Keratinocyte (primary cell): Measurements from ENCODE around the gene MIDN. TPM values are rescaled to one million over a fixed set of nuclear protein-coding genes. Genes with fewer than 3 reads are reported as not detected.

Experiments used
- DNase-seq: peaks from one replicate; pipeline ENCODE4 v3.0.0-alpha.2; 2011; ENCODE audit warnings: low read depth, missing footprints, low spot score
- FAIRE-seq: peaks from 2 replicates; lab custom pipeline; 2011; peaks lifted over from hg19 to GRCh38; lab: Jason Lieb, UNC
- H2AFZ ChIP-seq: 2 replicates; pipeline ENCODE4 v1.6.0; 2012; ENCODE audit warnings: low read length, control low read depth, inconsistent platforms; ENCODE audit not compliant: control insufficient read depth
- H3K27ac ChIP-seq: 2 replicates; pipeline ENCODE4 v1.5.1; 2011; ENCODE audit warnings: low read length; ENCODE audit not compliant: control insufficient read depth, insufficient read depth
- H3K27me3 ChIP-seq: 3 replicates; pipeline ENCODE4 v1.6.0; 2011; ENCODE audit warnings: low read length; ENCODE audit not compliant: control insufficient read depth, insufficient read depth; ENCODE audit errors: extremely low read depth
- H3K36me3 ChIP-seq, 2 experiments: 2 replicates in 1 of 2; 3 replicates in 1 of 2; pipeline ENCODE4 v1.5.1; 2011; ENCODE audit warnings: low read length in 2 of 2, mild to moderate bottlenecking in 1 of 2; ENCODE audit not compliant: control insufficient read depth in 2 of 2, insufficient read depth in 2 of 2; ENCODE audit errors: extremely low read depth in 1 of 2
- H3K4me1 ChIP-seq: 3 replicates; pipeline ENCODE4 v1.5.1; 2011; ENCODE audit warnings: low read length; ENCODE audit not compliant: control insufficient read depth, insufficient read depth; ENCODE audit errors: extremely low read depth
- H3K4me2 ChIP-seq: 3 replicates; pipeline ENCODE4 v1.6.0; 2011; ENCODE audit warnings: low read depth, low read length; ENCODE audit not compliant: control insufficient read depth, insufficient read depth; ENCODE audit errors: extremely low read depth
- H3K4me3 ChIP-seq, 3 experiments: fragments of 200-600 bp in 1 of 3; sonication (generic) in 1 of 3; 2 replicates in 2 of 3; 3 replicates in 1 of 3; pipeline ENCODE4 v1.5.1; 2011 to 2016; ENCODE audit warnings: low read length in 3 of 3, mild to moderate bottlenecking in 3 of 3, control low read depth in 2 of 3, inconsistent platforms in 1 of 3, low read depth in 1 of 3, mixed read lengths in 1 of 3, mixed run types in 1 of 3, moderate library complexity in 1 of 3; ENCODE audit not compliant: control insufficient read depth in 2 of 3, insufficient read depth in 2 of 3; ENCODE audit errors: extremely low read depth in 1 of 3
- H3K79me2 ChIP-seq: 2 replicates; pipeline ENCODE4 v1.6.0; 2012; ENCODE audit warnings: low read length; ENCODE audit not compliant: control insufficient read depth, insufficient read depth
- H3K9ac ChIP-seq: 3 replicates; pipeline ENCODE4 v1.6.0; 2011; ENCODE audit warnings: low read length; ENCODE audit not compliant: control insufficient read depth, insufficient read depth; ENCODE audit errors: extremely low read depth
- H3K9me1 ChIP-seq: 3 replicates; pipeline ENCODE4 v1.6.0; 2011; ENCODE audit warnings: low read length; ENCODE audit not compliant: control insufficient read depth, insufficient read depth; ENCODE audit errors: extremely low read depth
- H3K9me3 ChIP-seq: 2 replicates; pipeline ENCODE4 v1.5.1; 2012; ENCODE audit warnings: low read depth, low read length; ENCODE audit not compliant: control insufficient read depth
- H4K20me1 ChIP-seq: 3 replicates; pipeline ENCODE4 v1.6.0; 2011; ENCODE audit warnings: low read length; ENCODE audit not compliant: control insufficient read depth, insufficient read depth; ENCODE audit errors: extremely low read depth
- CTCF ChIP-seq, 3 experiments: IDR thresholded peaks in 1 of 3; conservative IDR thresholded peaks in 1 of 3; optimal IDR thresholded peaks in 1 of 3; 2 replicates in 2 of 3; 3 replicates in 1 of 3; pipeline versions ENCODE3 to v1.5.1; 2011; ENCODE audit warnings: low read length in 3 of 3, mild to moderate bottlenecking in 3 of 3, moderate library complexity in 2 of 3, control low read depth in 1 of 3, inconsistent platforms in 1 of 3; ENCODE audit not compliant: insufficient read depth in 2 of 3; ENCODE audit errors: extremely low read depth in 1 of 3
- EZH2 ChIP-seq: IDR thresholded peaks from one replicate; pipeline ENCODE4 v1.6.1; 2012; ENCODE audit warnings: inconsistent platforms, mild to moderate bottlenecking, low read length, moderate library complexity
- dilution Hi-C: fragments of 300-500 bp; cut with MboI; formaldehyde crosslinking; loops from one replicate; pipeline ENCODE4 v1.7.0; 2020; ENCODE audit warnings: low sequenced_read_pairs; ENCODE audit not compliant: extremely low pct_ligation_motif_present
- polyA plus RNA-seq, 5 experiments: library from polyadenylated mRNA; depleted of rRNA in 3 of 5; stranded (reverse) in 3 of 5; stranded (forward) in 1 of 5; unstranded in 1 of 5; fragments of >200 nt; gene quantifications; 1 replicate in 1 of 5; 2 replicates in 3 of 5; 3 replicates in 1 of 5; pipeline versions ENCODE4 v1.2.1 to v1.2.3, GENCODE V29; 2011 to 2012; ENCODE audit warnings: missing spikeins in 2 of 5, low read depth in 1 of 5, low replicate concordance in 1 of 5

MIDN gene
- polyA plus RNA-seq, 1 donor (not counting 4 experiments of a cell fraction or from before 2014, with no cell fraction given): 4.7 TPM

GRCh38 chr19:1229056-1229923 is 19.1 kb upstream of the MIDN start:
- Histone ChIP-seq H2AFZ (no peak overlapping the region), H3K9me1 (no peaks in the 10 kb centered on the region), H3K4me3 (no peak overlapping the region), H3K4me2 (no peak overlapping the region), H3K9me3 (no peaks in the 10 kb centered on the region), H3K27ac (no peak overlapping the region), H3K36me3 (peaks cover 9 to 19% of the 10 kb centered on the region in 2 experiments), H3K79me2 (no peaks in the 10 kb centered on the region), H4K20me1 (peaks cover 2% of the 10 kb centered on the region), H3K4me1 (peaks cover 15% of the 10 kb centered on the region), H3K9ac (no peak overlapping the region), H3K27me3 (no peaks in the 10 kb centered on the region)
- TF ChIP-seq CTCF (optimal IDR thresholded peaks at IDR 0.05 in 1 of 3, IDR thresholded peaks at IDR 0.05 in 1 of 3, conservative IDR thresholded peaks at IDR 0.05 in 1 of 3; ENCODE audit: extremely low read depth in 1 of 3, insufficient read depth in 2 of 3, low read length in 3 of 3): no peak
- TF ChIP-seq EZH2: no peak
- dilution Hi-C loops: no loop called here
- FAIRE-seq (no peak), DNase-seq (no peak)

- no peak overlapping the region for H2AFZ ChIP-seq
- H3K9me1 ChIP-seq: no peaks in the 10 kb centered on the region
- H3K79me2 ChIP-seq: no peaks in the 10 kb centered on the region
- no peak overlapping the region for H3K4me2 ChIP-seq
- H4K20me1 ChIP-seq: peaks cover 2% of the 10 kb centered on the region
- no peak overlapping the region for H3K27ac ChIP-seq
- no peaks in the 10 kb centered on the region for H3K9me3 ChIP-seq
- H3K9ac ChIP-seq: no peak overlapping the region
- peaks cover 15% of the 10 kb centered on the region for H3K4me1 ChIP-seq
- dilution Hi-C loops: no loop called here
- H3K36me3 ChIP-seq: peaks cover 9 to 22% of the 10 kb centered on the region in 2 experiments
- TF ChIP-seq CTCF (optimal IDR thresholded peaks at IDR 0.05 in 1 of 3, IDR thresholded peaks at IDR 0.05 in 1 of 3, conservative IDR thresholded peaks at IDR 0.05 in 1 of 3; ENCODE audit: extremely low read depth in 1 of 3, insufficient read depth in 2 of 3, low read length in 3 of 3) (no peak), EZH2 (no peak)
- FAIRE-seq (no peak), DNase-seq (no peak)
- H3K27me3 ChIP-seq: no peaks in the 10 kb centered on the region
- H3K4me3 ChIP-seq: no peak overlapping the region
These were observed 18.2 kb upstream of the MIDN start for GRCh38 chr19:1229924-1230782.
